GM12878 (cell line): ENCODE data around the gene FXYD4. TPM values are rescaled to one million over a fixed set of nuclear protein-coding genes. Genes with fewer than 3 reads are reported as not detected.

Experiments
- ATAC-seq: fragments of 200-7000 bp; cut with Tn5 transposase; 3 replicates; pipeline ENCODE4 v1.9.1; 2020; ENCODE audit warnings: mild to moderate bottlenecking, moderate library complexity
- BruUV-seq: library from RNA; stranded (reverse); fragments of 400-500 nt; replicated peaks from 2 replicates; lab custom pipeline; 2021; lab: Mats Ljungman, UMichigan
- CTCF ChIA-PET: fragments of 300-600 bp; sonication (Branson Sonifier 250); formaldehyde crosslinking; extraction: SDS; loops from one replicate; lab custom pipeline; 2021; ENCODE audit warnings: inconsistent platforms; lab: Yijun Ruan, JAX
- POLR2A ChIA-PET: fragments of 350-600 bp; formaldehyde crosslinking; extraction: SDS; loops from one replicate; lab custom pipeline; 2021; ENCODE audit warnings: inconsistent platforms; lab: Charles Lee
- RAD21 ChIA-PET: fragments of 300-600 bp; sonication (Branson Sonifier 250); formaldehyde crosslinking; loops from one replicate; lab custom pipeline; 2023; ENCODE audit warnings: antibody characterized with exemption; ENCODE audit not compliant: unreplicated experiment; lab: Charles Lee
- SMC1A ChIA-PET: fragments of 300-600 bp; sonication (Branson Sonifier 250); formaldehyde crosslinking; loops from one replicate; lab custom pipeline; 2023; ENCODE audit not compliant: unreplicated experiment, uncharacterized antibody; lab: Charles Lee
- DNase-seq: peaks from one replicate; pipeline ENCODE4 v3.0.0-alpha.2; 2011; ENCODE audit warnings: low read depth, low spot score
- FAIRE-seq: peaks from 3 replicates; lab custom pipeline; 2011; peaks lifted over from hg19 to GRCh38; lab: Jason Lieb, UNC
- H2AFZ ChIP-seq: 2 replicates; pipeline ENCODE4 v1.6.0; 2011; ENCODE audit warnings: low read depth, low read length, control low read depth; ENCODE audit not compliant: control insufficient read depth
- H3K27ac ChIP-seq: 2 replicates; pipeline ENCODE4 v1.5.1; 2011; ENCODE audit warnings: control low read depth; ENCODE audit not compliant: control insufficient read depth, insufficient read depth
- H3K27me3 ChIP-seq, 2 experiments: replicated peaks in 1 of 2; 2 replicates each; pipeline versions ENCODE4 v1.6.0 to v1.6.1; 2011; ENCODE audit warnings: low read length in 1 of 2; ENCODE audit not compliant: control insufficient read depth in 2 of 2, insufficient read depth in 2 of 2
- H3K36me3 ChIP-seq, 2 experiments: 2 replicates each; pipeline ENCODE4 v1.5.1; 2011; ENCODE audit warnings: low read length in 1 of 2; ENCODE audit not compliant: control insufficient read depth in 2 of 2, insufficient read depth in 2 of 2
- H3K4me1 ChIP-seq: 2 replicates; pipeline ENCODE4 v1.6.1; 2011; ENCODE audit warnings: mild to moderate bottlenecking, low read length, moderate library complexity, mixed read lengths; ENCODE audit not compliant: control insufficient read depth, insufficient read depth
- H3K4me2 ChIP-seq: 2 replicates; pipeline ENCODE4 v1.6.0; 2011; ENCODE audit warnings: control low read depth; ENCODE audit not compliant: control insufficient read depth, insufficient read depth
- H3K4me3 ChIP-seq: fragments of 200-600 bp; sonication (generic); 2 replicates; pipeline ENCODE4 v1.5.1; 2016
- H3K79me2 ChIP-seq: 2 replicates; pipeline ENCODE4 v1.6.0; 2011; ENCODE audit warnings: low read length; ENCODE audit not compliant: control insufficient read depth, insufficient read depth
- H3K9ac ChIP-seq: 2 replicates; pipeline ENCODE4 v1.8.0; 2011; ENCODE audit warnings: low read length, control low read depth, mixed read lengths; ENCODE audit not compliant: control insufficient read depth, insufficient read depth
- H3K9me3 ChIP-seq: replicated peaks from 3 replicates; pipeline ENCODE4 v1.5.1; 2011; ENCODE audit warnings: mild to moderate bottlenecking, low read length; ENCODE audit not compliant: control insufficient read depth, insufficient read depth
- H4K20me1 ChIP-seq: 2 replicates; pipeline ENCODE4 v1.6.0; 2011; ENCODE audit not compliant: control insufficient read depth, insufficient read depth
- BCLAF1 ChIP-seq: fragments of 450-650 bp; IDR thresholded peaks from 2 replicates; pipeline ENCODE4 v1.6.1; 2017; ENCODE audit warnings: antibody characterized with exemption, mild to moderate bottlenecking, moderate library complexity
- BMI1 ChIP-seq: fragments of 450-650 bp; IDR thresholded peaks from 2 replicates; pipeline ENCODE4 v1.6.1; 2016; ENCODE audit warnings: mild to moderate bottlenecking, moderate library complexity, borderline replicate concordance
- CBFB ChIP-seq: IDR thresholded peaks from 2 replicates; pipeline ENCODE4 v1.6.1; 2016; ENCODE audit warnings: antibody characterized with exemption, low read depth
- CBX5 ChIP-seq: sonication (generic); IDR thresholded peaks from 2 replicates; pipeline ENCODE4 v1.6.1; 2016; ENCODE audit warnings: low read depth, moderate library complexity, mild to moderate bottlenecking, inconsistent platforms
- CREB1 ChIP-seq: IDR thresholded peaks from 2 replicates; pipeline ENCODE4 v1.6.1; 2012; ENCODE audit warnings: low read depth, mild to moderate bottlenecking, inconsistent platforms
- DPF2 ChIP-seq: fragments of 450-650 bp; IDR thresholded peaks from 2 replicates; pipeline ENCODE4 v1.6.1; 2017; ENCODE audit warnings: mild to moderate bottlenecking
- E2F4 ChIP-seq: IDR thresholded peaks from 2 replicates; pipeline ENCODE4 v1.6.1; 2012; ENCODE audit warnings: low read depth, low read length, improper control_type of control experiment
- EED ChIP-seq: sonication (generic); IDR thresholded peaks from 2 replicates; pipeline ENCODE4 v1.6.1; 2016; ENCODE audit warnings: antibody characterized with exemption, low read depth
- EZH2 ChIP-seq: IDR thresholded peaks from 2 replicates; pipeline ENCODE4 v1.6.1; 2012; ENCODE audit warnings: low read depth, mild to moderate bottlenecking, control low read depth, inconsistent platforms, low read length, borderline replicate concordance; ENCODE audit not compliant: control insufficient read depth
- MYC ChIP-seq: IDR thresholded peaks from 2 replicates; pipeline ENCODE4 v1.6.1; 2011; ENCODE audit warnings: mild to moderate bottlenecking, low read length, moderate library complexity, inconsistent platforms; ENCODE audit not compliant: insufficient read depth, insufficient replicate concordance, insufficient read length, severe bottlenecking
- NR2C2 ChIP-seq: IDR thresholded peaks from 2 replicates; pipeline ENCODE4 v1.6.1; 2011; ENCODE audit warnings: borderline replicate concordance, low read depth; ENCODE audit not compliant: control insufficient read depth, insufficient read length
- POLR2A ChIP-seq: IDR thresholded peaks from 2 replicates; pipeline ENCODE4 v1.6.1; 2011; ENCODE audit warnings: low read depth, mild to moderate bottlenecking, low read length
- RAD21 ChIP-seq: IDR thresholded peaks from 2 replicates; pipeline ENCODE4 v1.6.1; 2011; ENCODE audit warnings: mild to moderate bottlenecking, low read depth, low read length, moderate library complexity; ENCODE audit not compliant: insufficient read depth
- RFX5 ChIP-seq: IDR thresholded peaks from 2 replicates; pipeline ENCODE4 v1.6.1; 2011; ENCODE audit warnings: low read depth, low read length, improper control_type of control experiment
- SIX5 ChIP-seq: IDR thresholded peaks from 2 replicates; pipeline ENCODE4 v1.6.1; 2011; ENCODE audit warnings: mild to moderate bottlenecking, low read depth, low read length, moderate library complexity; ENCODE audit not compliant: severe bottlenecking
- SMC3 ChIP-seq: IDR thresholded peaks from 2 replicates; pipeline ENCODE4 v1.6.1; 2011; ENCODE audit warnings: low read length, improper control_type of control experiment, borderline replicate concordance
- SP1 ChIP-seq: IDR thresholded peaks from one replicate; pipeline ENCODE4 v1.6.1; 2011; ENCODE audit warnings: low read depth, low read length
- TAF1 ChIP-seq: IDR thresholded peaks from 2 replicates; pipeline ENCODE4 v1.6.1; 2011; ENCODE audit warnings: mild to moderate bottlenecking, low read depth, low read length, borderline replicate concordance
- USF1 ChIP-seq: IDR thresholded peaks from 2 replicates; pipeline ENCODE4 v1.6.1; 2011; ENCODE audit warnings: borderline replicate concordance, low read depth, mild to moderate bottlenecking, moderate library complexity, mixed read lengths, low read length; ENCODE audit not compliant: insufficient read depth; ENCODE audit errors: extremely low read length
- ZNF207 ChIP-seq: fragments of 450-650 bp; IDR thresholded peaks from 2 replicates; pipeline ENCODE4 v1.6.1; 2014; ENCODE audit warnings: antibody characterized with exemption, mild to moderate bottlenecking, borderline replicate concordance
- WGBS: methylation state at CpG from one replicate; pipeline ENCODE4 v1.1.6; 2016; ENCODE audit warnings: low lambda C conversion rate; ENCODE audit not compliant: insufficient replicate concordance, insufficient coverage; ENCODE audit errors: missing lambda C conversion rate; 5-methylcytosine and 5-hydroxymethylcytosine counted together
- in situ Hi-C: fragments of 300-500 bp; cut with MboI; formaldehyde crosslinking; loops from 9 replicates; pipeline ENCODE4 v1.14.3; 2018; ENCODE audit warnings: mixed read lengths
- intact Hi-C: fragments of 100-400 bp; cut with micrococcal nuclease; formaldehyde crosslinking; loops from one replicate; pipeline ENCODE4 v1.14.2; 2022; ENCODE audit not compliant: unreplicated experiment
- polyA plus RNA-seq, 11 experiments: library from polyadenylated mRNA; depleted of rRNA in 4 of 11; unstranded in 6 of 11; stranded (reverse) in 5 of 11; fragments of >200 nt; fragmentation: Nextera tagmentation in 4 of 11; fragmentation: Illumina TruSeq in 1 of 11; extraction: Ambion mirVana in 4 of 11; extraction: Trizol in 1 of 11; gene quantifications; 1 replicate in 1 of 11; 2 replicates in 10 of 11; pipeline versions ENCODE4 v1.2.1 to v1.2.3, GENCODE V29; 2011 to 2016; ENCODE audit warnings: inconsistent platforms in 2 of 11, missing spikeins in 2 of 11, low read depth in 1 of 11
- total RNA-seq, 4 experiments: library from RNA; depleted of rRNA in 3 of 4; stranded (reverse); fragments of >200 nt in 3 of 4; fragmentation: Illumina TruSeq in 1 of 4; extraction: Trizol in 1 of 4; gene quantifications; 2 replicates each; pipeline versions ENCODE4 v1.2.1 to v1.2.3, GENCODE V29; 2013 to 2021

FXYD4 gene
- total and polyA plus RNA-seq, 10 of the 15 experiments (the other 5 are each of a cell fraction or from before 2014, with no cell fraction given) = not detected

- TF ChIP-seq BCLAF1 (no peak), EZH2 (no peak)
Observed at GRCh38 chr10:43327171-43327570, 44.3 kb upstream of the FXYD4 start (continued).

- H4K20me1 ChIP-seq = no peaks in the 10 kb centered on the region
- no peaks in the 10 kb centered on the region for H3K79me2 ChIP-seq
- intact Hi-C loops (no loop called here), in situ Hi-C loops (no loop called here)
- no peak overlapping the region for H3K4me2 ChIP-seq
- ChIA-PET SMC1A (interaction anchor here (1.0 to 2.2 kb wide), 2 partner anchors 9 to 18 kb away, joined by 3 to 7 read pairs; no protein-coding TSS in a partner anchor), CTCF (interaction anchor here (0.7 to 0.9 kb wide), 2 partner anchors 28 to 35 kb away, joined by 3 read pairs; no protein-coding TSS in a partner anchor), POLR2A (no interaction called here), RAD21 (no interaction called here)
- FAIRE-seq (no peak), ATAC-seq (no peak), DNase-seq (no peak)
- H3K27me3 ChIP-seq = no peaks in the 10 kb centered on the region; a peak in 3 of 4 replicates
- no peaks in the 10 kb centered on the region for H3K4me1 ChIP-seq
- H3K36me3 ChIP-seq = no peaks in the 10 kb centered on the region
- no peaks in the 10 kb centered on the region for H3K9me3 ChIP-seq
- no peak overlapping the region for H2AFZ ChIP-seq
- no peak overlapping the region for H3K9ac ChIP-seq
- whole genome bisulfite sequencing = 10% methylated on average over 5 of the region's 5 CpGs
- no peak overlapping the region for H3K4me3 ChIP-seq
- H3K27ac ChIP-seq = no peak overlapping the region
- no TSS peak for BruUV-seq
- no peak for TF ChIP-seq E2F4
- TF ChIP-seq TAF1 = no peak
- no peak for TF ChIP-seq RAD21
- no peak for TF ChIP-seq CBX5
- no peak for TF ChIP-seq NR2C2
- TF ChIP-seq SIX5 = no peak
- TF ChIP-seq BMI1 = no peak
- TF ChIP-seq SP1 = no peak
- no peak for TF ChIP-seq USF1
- no peak for TF ChIP-seq CBFB
- TF ChIP-seq ZNF207 = no peak
- TF ChIP-seq CREB1 = no peak
- no peak for TF ChIP-seq EED
- TF ChIP-seq RFX5 = no peak
- TF ChIP-seq SMC3 = no peak
- no peak for TF ChIP-seq POLR2A
- no peak for TF ChIP-seq MYC
- no peak for TF ChIP-seq DPF2
Observed at GRCh38 chr10:43327986-43328385, 43.5 kb upstream of the FXYD4 start.
